Mesothelial cell of epicardium (in vitro differentiated cells): ENCODE data around the gene RAB25. TPM values are rescaled to one million over a fixed set of nuclear protein-coding genes. Genes with fewer than 3 reads are reported as not detected.

Source experiments
- DNase-seq, 2 experiments: peaks; one replicate each; pipeline ENCODE4 v3.0.0; 2021; ENCODE audit warnings: low spot score in 2 of 2; ENCODE audit not compliant: unreplicated experiment in 2 of 2
- H3K27ac Mint-ChIP-seq: 2 replicates; pipeline ENCODE4 v1.8.0; 2021; ENCODE audit warnings: mixed read lengths
- H3K27me3 Mint-ChIP-seq: 2 replicates; pipeline ENCODE4 v1.8.0; 2021; ENCODE audit warnings: low read depth, mixed read lengths
- H3K36me3 Mint-ChIP-seq: 2 replicates; pipeline ENCODE4 v1.8.0; 2021; ENCODE audit warnings: mixed read lengths
- H3K4me1 Mint-ChIP-seq: 2 replicates; pipeline ENCODE4 v1.8.0; 2021; ENCODE audit warnings: mixed read lengths
- H3K4me3 Mint-ChIP-seq: 2 replicates; pipeline ENCODE4 v1.8.0; 2021; ENCODE audit warnings: mild to moderate bottlenecking, moderate library complexity, mixed read lengths
- H3K9me3 Mint-ChIP-seq: 2 replicates; pipeline ENCODE4 v1.8.0; 2021; ENCODE audit warnings: mixed read lengths
- total RNA-seq: library from RNA; stranded (reverse); gene quantifications from 3 replicates; pipeline ENCODE4 v1.2.1, GENCODE V29; 2021
- TF ChIP-seq, protein P1 (sequence below): fragments of 200-600 bp; sonication (generic); IDR thresholded peaks from one replicate; pipeline ENCODE4 v1.5.0; 2021; ENCODE audit warnings: antibody characterized with exemption; ENCODE audit not compliant: unreplicated experiment

The RAB25 gene
- total RNA-seq, 1 donor from 2014 or later = 51.1 TPM

GRCh38 chr1:156064615-156065014, 3.7 kb downstream of the RAB25 start:
- Mint-ChIP-seq H3K4me1 (peaks cover 17% of the 10 kb centered on the region), H3K27ac (no peak overlapping the region), H3K9me3 (no peaks in the 10 kb centered on the region), H3K27me3 (no peaks in the 10 kb centered on the region), H3K4me3 (no peak overlapping the region), H3K36me3 (peaks cover 4% of the 10 kb centered on the region)
- DNase-seq = no peak
- TF ChIP-seq, protein P1, sequence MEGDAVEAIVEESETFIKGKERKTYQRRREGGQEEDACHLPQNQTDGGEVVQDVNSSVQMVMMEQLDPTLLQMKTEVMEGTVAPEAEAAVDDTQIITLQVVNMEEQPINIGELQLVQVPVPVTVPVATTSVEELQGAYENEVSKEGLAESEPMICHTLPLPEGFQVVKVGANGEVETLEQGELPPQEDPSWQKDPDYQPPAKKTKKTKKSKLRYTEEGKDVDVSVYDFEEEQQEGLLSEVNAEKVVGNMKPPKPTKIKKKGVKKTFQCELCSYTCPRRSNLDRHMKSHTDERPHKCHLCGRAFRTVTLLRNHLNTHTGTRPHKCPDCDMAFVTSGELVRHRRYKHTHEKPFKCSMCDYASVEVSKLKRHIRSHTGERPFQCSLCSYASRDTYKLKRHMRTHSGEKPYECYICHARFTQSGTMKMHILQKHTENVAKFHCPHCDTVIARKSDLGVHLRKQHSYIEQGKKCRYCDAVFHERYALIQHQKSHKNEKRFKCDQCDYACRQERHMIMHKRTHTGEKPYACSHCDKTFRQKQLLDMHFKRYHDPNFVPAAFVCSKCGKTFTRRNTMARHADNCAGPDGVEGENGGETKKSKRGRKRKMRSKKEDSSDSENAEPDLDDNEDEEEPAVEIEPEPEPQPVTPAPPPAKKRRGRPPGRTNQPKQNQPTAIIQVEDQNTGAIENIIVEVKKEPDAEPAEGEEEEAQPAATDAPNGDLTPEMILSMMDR = no peak

DNA sequence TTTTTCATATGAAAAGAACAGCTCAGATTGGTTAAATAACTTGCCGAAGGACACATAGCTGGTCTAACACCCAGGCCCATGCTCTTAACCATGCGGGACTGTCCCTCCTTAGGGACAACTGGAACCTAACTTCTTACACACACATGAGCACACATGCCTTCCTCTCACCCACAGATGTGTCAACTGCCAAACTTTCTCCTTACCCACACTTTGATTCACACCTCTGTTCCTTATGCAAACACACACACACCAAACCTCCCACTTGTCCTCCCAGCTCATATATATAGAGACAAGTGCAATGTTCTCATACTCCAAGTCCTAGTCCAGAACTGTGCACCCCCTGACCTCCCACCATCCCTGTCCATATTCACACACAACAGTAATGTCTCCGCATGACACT, 4.3 kb downstream of the RAB25 start:
- TF ChIP-seq, protein P1 = no peak
- Mint-ChIP-seq H3K4me3 (no peak overlapping the region), H3K9me3 (no peaks in the 10 kb centered on the region), H3K4me1 (peaks cover 18% of the 10 kb centered on the region), H3K36me3 (peaks cover 4% of the 10 kb centered on the region), H3K27me3 (no peaks in the 10 kb centered on the region), H3K27ac (no peak overlapping the region)
- no peak for DNase-seq

DNA sequence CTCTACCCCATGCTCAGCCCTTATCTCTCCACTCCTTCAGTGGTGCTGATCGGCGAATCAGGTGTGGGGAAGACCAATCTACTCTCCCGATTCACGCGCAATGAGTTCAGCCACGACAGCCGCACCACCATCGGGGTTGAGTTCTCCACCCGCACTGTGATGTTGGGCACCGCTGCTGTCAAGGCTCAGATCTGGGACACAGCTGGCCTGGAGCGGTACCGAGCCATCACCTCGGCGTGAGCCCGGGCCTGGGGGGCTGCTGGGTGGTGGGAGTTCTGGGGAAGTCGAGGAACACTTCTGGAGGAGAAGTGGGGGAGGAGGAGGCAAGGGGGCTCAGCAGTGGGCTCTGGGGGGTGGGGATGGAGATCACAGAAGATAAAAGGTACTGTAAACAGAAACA, 4.9 kb downstream of the RAB25 start:
- Mint-ChIP-seq H3K36me3 (peaks cover 4% of the 10 kb centered on the region), H3K27ac (no peak overlapping the region), H3K4me1 (peaks cover 21% of the 10 kb centered on the region), H3K4me3 (no peak overlapping the region), H3K27me3 (no peaks in the 10 kb centered on the region), H3K9me3 (no peaks in the 10 kb centered on the region)
- TF ChIP-seq, protein P1 = no peak
- DNase-seq = no peak

GRCh38 chr1:156067262-156067661, 6.3 kb downstream of the RAB25 start:
- Mint-ChIP-seq H3K27ac (no peak overlapping the region), H3K27me3 (no peaks in the 10 kb centered on the region), H3K4me1 (peaks cover 15% of the 10 kb centered on the region), H3K36me3 (peaks cover 4% of the 10 kb centered on the region), H3K9me3 (no peaks in the 10 kb centered on the region), H3K4me3 (no peak overlapping the region)
- TF ChIP-seq, protein P1 = no peak
- DNase-seq = no peak

GRCh38 chr1:156069490-156070455, 8.8 kb downstream of the RAB25 start:
- H3K4me3 Mint-ChIP-seq = no peak overlapping the region
- H3K27ac Mint-ChIP-seq = peak overlapping the region; percentile 30
- H3K36me3 Mint-ChIP-seq = peaks cover 6% of the 10 kb centered on the region

More at GRCh38 chr1:156069490-156070455, 8.8 kb downstream of the RAB25 start:
- Mint-ChIP-seq H3K27me3 (no peaks in the 10 kb centered on the region), H3K9me3 (no peaks in the 10 kb centered on the region), H3K4me1 (peaks cover 32% of the 10 kb centered on the region)
- no peak for DNase-seq
- TF ChIP-seq, protein P1 = no peak
